Hepatocyte (in vitro differentiated cells): Measurements from ENCODE around the gene NUFIP1. TPM values are rescaled to one million over a fixed set of nuclear protein-coding genes. Genes with fewer than 3 reads are reported as not detected.

ENCODE experiments used
- DNase-seq: peaks from one replicate; pipeline ENCODE4 v3.0.0-alpha.2; 2016; ENCODE audit warnings: low spot score
- H2AFZ ChIP-seq: fragments of 200-600 bp; sonication (generic); 2 replicates; pipeline ENCODE4 v1.6.0; 2016; ENCODE audit warnings: antibody characterized with exemption, mild to moderate bottlenecking
- H3K27ac ChIP-seq: fragments of 200-600 bp; sonication (generic); 2 replicates; pipeline ENCODE4 v1.5.1; 2016; ENCODE audit warnings: mild to moderate bottlenecking
- H3K27me3 ChIP-seq: fragments of 200-600 bp; sonication (generic); 2 replicates; pipeline ENCODE4 v1.6.1; 2016
- H3K36me3 ChIP-seq: fragments of 200-600 bp; sonication (generic); replicated peaks from 2 replicates; pipeline ENCODE4 v1.5.1; 2016; ENCODE audit warnings: low read depth; ENCODE audit not compliant: insufficient read depth
- H3K4me1 ChIP-seq: fragments of 200-600 bp; sonication (generic); 2 replicates; pipeline ENCODE4 v1.5.1; 2016; ENCODE audit warnings: mild to moderate bottlenecking, moderate library complexity; ENCODE audit not compliant: insufficient read depth
- H3K4me2 ChIP-seq: fragments of 200-600 bp; sonication (generic); 2 replicates; pipeline ENCODE4 v1.6.0; 2016
- H3K4me3 ChIP-seq: fragments of 200-600 bp; sonication (generic); 2 replicates; pipeline ENCODE4 v1.5.1; 2016; ENCODE audit warnings: mild to moderate bottlenecking
- H3K79me2 ChIP-seq: fragments of 200-600 bp; sonication (generic); 2 replicates; pipeline ENCODE4 v1.6.0; 2017; ENCODE audit warnings: mild to moderate bottlenecking
- H3K9me2 ChIP-seq: fragments of 200-600 bp; sonication (generic); replicated peaks from 2 replicates; pipeline ENCODE4 v1.6.0; 2017; ENCODE audit warnings: mild to moderate bottlenecking; ENCODE audit not compliant: insufficient read depth
- H3K9me3 ChIP-seq: fragments of 200-600 bp; sonication (generic); 2 replicates; pipeline ENCODE4 v1.5.1; 2016; ENCODE audit warnings: low read depth, mild to moderate bottlenecking
- H4K20me1 ChIP-seq: fragments of 200-600 bp; sonication (generic); 2 replicates; pipeline ENCODE4 v1.6.0; 2016; ENCODE audit warnings: mild to moderate bottlenecking; ENCODE audit not compliant: insufficient read depth, poor library complexity, severe bottlenecking
- EZH2 ChIP-seq: fragments of 200-600 bp; sonication (generic); IDR thresholded peaks from 2 replicates; pipeline ENCODE4 v1.6.1; 2016; ENCODE audit warnings: antibody characterized with exemption, mild to moderate bottlenecking, borderline replicate concordance
- EZH2phosphoT487 ChIP-seq: fragments of 200-600 bp; sonication (generic); IDR thresholded peaks from one replicate; pipeline ENCODE4 v1.6.1; 2018; ENCODE audit warnings: antibody characterized with exemption, mild to moderate bottlenecking, low read depth, moderate library complexity; ENCODE audit not compliant: unreplicated experiment, severe bottlenecking
- WGBS: methylation state at CpG from one replicate; pipeline ENCODE4 v1.1.6; 2016; ENCODE audit warnings: low lambda C conversion rate; ENCODE audit errors: missing lambda C conversion rate; 5-methylcytosine and 5-hydroxymethylcytosine counted together
- polyA plus RNA-seq: library from polyadenylated mRNA; unstranded; fragments of >200 nt; fragmentation: Nextera tagmentation; extraction: Ambion mirVana; gene quantifications from 2 replicates; pipeline ENCODE4 v1.2.1, GENCODE V29; 2016
- total RNA-seq: library from RNA; depleted of rRNA; stranded (reverse); fragments of >200 nt; gene quantifications from 2 replicates; pipeline ENCODE4 v1.2.3, GENCODE V29; 2014
- TF ChIP-seq, protein P1 (sequence below): fragments of 200-600 bp; sonication (generic); IDR thresholded peaks from 2 replicates; pipeline ENCODE4 v1.5.1; 2016; ENCODE audit warnings: antibody characterized with exemption, mild to moderate bottlenecking; ENCODE audit not compliant: poor library complexity

NUFIP1 gene
- total and polyA plus RNA-seq, 2 experiments from 2014 or later, result 3.3 to 6.2 TPM

DNA sequence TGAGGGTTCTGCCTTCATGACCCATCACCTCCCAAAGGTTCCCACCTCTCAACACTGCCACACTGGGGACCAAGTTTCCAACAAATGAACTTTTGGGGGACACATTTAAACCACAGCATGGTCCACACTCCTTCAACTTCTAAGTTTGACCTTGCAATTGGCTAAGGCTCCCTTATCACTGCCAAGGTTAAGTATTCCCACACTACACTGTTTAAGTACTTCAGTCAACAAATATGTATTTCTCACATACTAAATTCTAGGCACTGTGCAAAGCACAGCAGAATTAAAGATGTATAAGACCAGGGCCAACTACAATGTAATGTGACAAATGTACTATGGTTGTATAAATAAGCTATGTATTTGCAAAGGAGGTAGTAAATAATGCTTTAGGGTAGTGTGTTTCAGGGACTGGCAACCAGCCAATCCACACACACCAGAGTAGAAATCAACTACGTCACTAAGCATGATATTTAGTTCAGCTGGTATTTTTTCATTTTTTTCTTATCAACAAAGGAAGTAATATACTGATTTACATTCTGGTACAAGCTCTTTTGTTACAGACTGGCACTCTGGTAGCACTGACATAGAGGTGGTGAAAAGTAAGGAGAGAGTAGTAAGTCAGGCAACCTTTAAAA is 12.2 kb downstream of the NUFIP1 start:
- TF ChIP-seq, protein P1, sequence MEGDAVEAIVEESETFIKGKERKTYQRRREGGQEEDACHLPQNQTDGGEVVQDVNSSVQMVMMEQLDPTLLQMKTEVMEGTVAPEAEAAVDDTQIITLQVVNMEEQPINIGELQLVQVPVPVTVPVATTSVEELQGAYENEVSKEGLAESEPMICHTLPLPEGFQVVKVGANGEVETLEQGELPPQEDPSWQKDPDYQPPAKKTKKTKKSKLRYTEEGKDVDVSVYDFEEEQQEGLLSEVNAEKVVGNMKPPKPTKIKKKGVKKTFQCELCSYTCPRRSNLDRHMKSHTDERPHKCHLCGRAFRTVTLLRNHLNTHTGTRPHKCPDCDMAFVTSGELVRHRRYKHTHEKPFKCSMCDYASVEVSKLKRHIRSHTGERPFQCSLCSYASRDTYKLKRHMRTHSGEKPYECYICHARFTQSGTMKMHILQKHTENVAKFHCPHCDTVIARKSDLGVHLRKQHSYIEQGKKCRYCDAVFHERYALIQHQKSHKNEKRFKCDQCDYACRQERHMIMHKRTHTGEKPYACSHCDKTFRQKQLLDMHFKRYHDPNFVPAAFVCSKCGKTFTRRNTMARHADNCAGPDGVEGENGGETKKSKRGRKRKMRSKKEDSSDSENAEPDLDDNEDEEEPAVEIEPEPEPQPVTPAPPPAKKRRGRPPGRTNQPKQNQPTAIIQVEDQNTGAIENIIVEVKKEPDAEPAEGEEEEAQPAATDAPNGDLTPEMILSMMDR, result no peak
- TF ChIP-seq EZH2, result no peak
- TF ChIP-seq EZH2phosphoT487, result no peak
- H3K36me3 ChIP-seq, result no peaks in the 10 kb centered on the region
- H3K27ac ChIP-seq, result no peak overlapping the region
- H3K4me1 ChIP-seq, result no peaks in the 10 kb centered on the region
- WGBS, result 57% methylated on average over 1 of the region's 1 CpG
- no peak overlapping the region for H3K4me2 ChIP-seq
- no peak overlapping the region for H3K4me3 ChIP-seq
- no peaks in the 10 kb centered on the region for H4K20me1 ChIP-seq
- DNase-seq, result no peak
- peaks cover 10% of the 10 kb centered on the region for H3K79me2 ChIP-seq
- no peaks in the 10 kb centered on the region for H3K9me3 ChIP-seq
- H3K27me3 ChIP-seq, result no peaks in the 10 kb centered on the region
- no peak overlapping the region for H2AFZ ChIP-seq
- H3K9me2 ChIP-seq, result no peaks in the 10 kb centered on the region

DNA sequence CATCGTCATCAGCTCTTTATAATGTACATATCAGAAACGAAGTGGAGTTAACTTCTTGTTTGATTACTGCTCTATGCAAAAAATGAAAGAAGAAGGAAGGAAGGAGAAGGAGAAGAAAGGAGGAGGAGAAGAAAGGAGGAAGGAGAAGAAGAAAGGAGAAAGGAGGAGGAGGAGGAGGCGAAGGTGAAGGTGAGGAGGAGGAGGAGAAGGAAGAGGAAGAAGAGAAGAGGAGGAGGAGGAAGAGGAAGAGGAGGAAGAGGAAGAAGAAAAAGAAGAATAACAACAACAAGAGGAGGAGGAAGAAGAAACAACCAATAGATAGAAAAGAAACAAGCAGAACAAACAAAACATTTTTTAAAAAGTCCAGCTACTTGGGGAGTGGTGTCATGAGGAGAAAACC is 13.1 kb downstream of the NUFIP1 start:
- Histone ChIP-seq H2AFZ (no peak overlapping the region), H3K4me3 (no peak overlapping the region), H3K9me3 (no peaks in the 10 kb centered on the region), H3K9me2 (no peaks in the 10 kb centered on the region), H4K20me1 (no peaks in the 10 kb centered on the region), H3K79me2 (peaks cover 6% of the 10 kb centered on the region), H3K4me2 (no peak overlapping the region), H3K27ac (no peak overlapping the region), H3K4me1 (no peaks in the 10 kb centered on the region), H3K36me3 (no peaks in the 10 kb centered on the region), H3K27me3 (no peaks in the 10 kb centered on the region)
- TF ChIP-seq, protein P1, result no peak
- TF ChIP-seq EZH2 (no peak), EZH2phosphoT487 (no peak)
- 91% methylated on average over 3 of the region's 3 CpGs for WGBS
- DNase-seq, result no peak

DNA sequence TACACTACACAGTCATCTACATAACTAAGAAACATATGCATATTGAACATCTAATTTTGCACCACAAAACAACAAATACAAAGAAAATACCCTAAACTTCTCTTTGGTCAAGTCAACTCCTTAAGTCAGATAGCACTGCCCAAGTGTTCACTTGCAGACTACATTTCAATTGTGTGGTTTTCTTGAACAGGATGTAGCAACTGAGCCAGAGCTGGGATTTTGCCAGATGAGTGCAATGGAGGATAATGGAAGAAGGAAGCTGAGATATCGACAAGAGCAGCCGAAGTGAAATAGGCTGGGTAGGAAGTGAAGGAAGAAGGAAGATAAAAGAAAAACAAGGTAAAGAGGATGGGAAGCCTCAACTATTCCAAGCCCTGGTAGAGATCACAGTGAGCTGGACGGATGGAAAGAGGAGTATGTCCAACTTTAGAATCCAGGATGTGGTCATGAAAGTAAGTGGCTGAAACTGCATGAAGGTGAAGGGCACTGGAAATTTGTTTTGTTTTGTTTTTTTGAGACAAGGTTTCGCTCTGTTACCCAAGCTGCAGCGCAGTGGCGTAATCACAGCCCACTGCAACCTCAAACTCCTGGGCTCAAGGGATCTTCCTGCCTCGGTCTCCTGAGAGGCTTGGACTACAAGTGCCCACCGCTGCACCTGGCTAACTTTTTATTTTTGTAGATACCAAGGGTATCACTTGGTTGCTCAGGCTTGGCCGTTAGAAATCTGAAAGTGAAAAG is 15.0 kb downstream of the NUFIP1 start:
- WGBS, result 92% methylated on average over 9 of the region's 9 CpGs
- no peaks in the 10 kb centered on the region for H3K79me2 ChIP-seq
- no peaks in the 10 kb centered on the region for H3K27me3 ChIP-seq
- no peaks in the 10 kb centered on the region for H3K4me1 ChIP-seq
- no peaks in the 10 kb centered on the region for H3K9me2 ChIP-seq
- no peak overlapping the region for H2AFZ ChIP-seq
- H3K27ac ChIP-seq, result no peak overlapping the region
- DNase-seq, result no peak
- no peak overlapping the region for H3K4me2 ChIP-seq
- no peaks in the 10 kb centered on the region for H4K20me1 ChIP-seq
- no peaks in the 10 kb centered on the region for H3K36me3 ChIP-seq
- H3K4me3 ChIP-seq, result no peak overlapping the region
- H3K9me3 ChIP-seq, result no peaks in the 10 kb centered on the region
- TF ChIP-seq, protein P1, result no peak
- no peak for TF ChIP-seq EZH2
- no peak for TF ChIP-seq EZH2phosphoT487
